Psoas muscle (tissue), 8 donors: ENCODE results near the gene TPGS1. TPM values are rescaled to one million over a fixed set of nuclear protein-coding genes. Genes with fewer than 3 reads are reported as not detected.

ENCODE experiments used
- ATAC-seq, 4 donors: fragments of 200-7000 bp; cut with Tn5 transposase; one replicate each; pipeline ENCODE4 v1.9.1; 2020; ENCODE audit warnings: moderate library complexity in 3 of 4, mild to moderate bottlenecking in 2 of 4
- DNase-seq, 2 donors: peaks; one replicate each; pipeline ENCODE4 v3.0.0-alpha.2; 2020
- H3K27ac ChIP-seq: fragments of 200-600 bp; one replicate; pipeline ENCODE4 v1.8.0; 2022
- H3K27me3 ChIP-seq, 3 donors: fragments of 200-600 bp in 1 of 3; one replicate each; pipeline versions ENCODE4 v1.6.1 to v1.8.0; 2013 to 2022; ENCODE audit warnings: low read length in 2 of 3, mild to moderate bottlenecking in 2 of 3, moderate library complexity in 1 of 3; ENCODE audit not compliant: insufficient read depth in 3 of 3
- H3K36me3 ChIP-seq, 2 donors: fragments of 200-600 bp in 1 of 2; one replicate each; pipeline versions ENCODE4 v1.6.1 to v1.8.0; 2013 to 2022; ENCODE audit warnings: low read depth in 1 of 2, mild to moderate bottlenecking in 1 of 2, moderate library complexity in 1 of 2; ENCODE audit not compliant: insufficient read depth in 1 of 2
- H3K4me1 ChIP-seq: fragments of 200-600 bp; one replicate; pipeline ENCODE4 v1.8.0; 2022
- H3K4me3 ChIP-seq: fragments of 200-600 bp; one replicate; pipeline ENCODE4 v1.8.0; 2022; ENCODE audit warnings: mild to moderate bottlenecking
- H3K9me3 ChIP-seq: fragments of 200-600 bp; one replicate; pipeline ENCODE4 v1.8.0; 2022
- WGBS, 3 donors: extraction: QIAGEN DNeasy Blood & Tissue Kit; methylation state at CpG; one replicate each; pipeline versions ENCODE4 v1.1.6 to v1.1.7; 2013; 5-methylcytosine and 5-hydroxymethylcytosine counted together
- intact Hi-C, 2 donors: fragments of 100-400 bp; cut with DNase I; formaldehyde crosslinking; loops; one replicate each; pipeline versions ENCODE4 v1.11.0 to v1.14.2; 2022
- polyA plus RNA-seq, 3 donors: library from polyadenylated mRNA; stranded (reverse); fragments of 200-250 nt; gene quantifications; one replicate each; pipeline ENCODE4 v1.2.3, GENCODE V29; 2013
- total RNA-seq, 4 donors: library from RNA; stranded (reverse); fragmentation: NEBNext Ultra II Directional in 2 of 4; extraction: Animal tissue kit (Norgen Biotek cat#: 25700) in 2 of 4; gene quantifications; one replicate each; pipeline versions ENCODE4 v1.2.1 to v1.2.4, GENCODE V29; 2021 to 2023
- TF ChIP-seq, protein P1 (sequence below): fragments of 200-600 bp; IDR thresholded peaks from one replicate; pipeline ENCODE4 v1.8.0; 2022; ENCODE audit warnings: antibody characterized with exemption
- donor health status: healthy with polysubstance abuse.
- donor health status: DM: no; HTN: no; CAD: no; lungs with moderate emphysema.
- donor health status: Bipolar disorder and iron deficiency.
- donor health status: healthy.
- donor health status: DM: yes; HTN: yes; CAD: no.
- donor health status: DM: no; HTN: no; CAD: no.
- donor health status: DM: no; HTN: no; CAD: no.
- donor health status: DM: yes; HTN: yes; CAD: no.

Gene TPGS1
- total and polyA plus RNA-seq, 7 donors: 8.9 to 16.6 (median 10.6) TPM

DNA sequence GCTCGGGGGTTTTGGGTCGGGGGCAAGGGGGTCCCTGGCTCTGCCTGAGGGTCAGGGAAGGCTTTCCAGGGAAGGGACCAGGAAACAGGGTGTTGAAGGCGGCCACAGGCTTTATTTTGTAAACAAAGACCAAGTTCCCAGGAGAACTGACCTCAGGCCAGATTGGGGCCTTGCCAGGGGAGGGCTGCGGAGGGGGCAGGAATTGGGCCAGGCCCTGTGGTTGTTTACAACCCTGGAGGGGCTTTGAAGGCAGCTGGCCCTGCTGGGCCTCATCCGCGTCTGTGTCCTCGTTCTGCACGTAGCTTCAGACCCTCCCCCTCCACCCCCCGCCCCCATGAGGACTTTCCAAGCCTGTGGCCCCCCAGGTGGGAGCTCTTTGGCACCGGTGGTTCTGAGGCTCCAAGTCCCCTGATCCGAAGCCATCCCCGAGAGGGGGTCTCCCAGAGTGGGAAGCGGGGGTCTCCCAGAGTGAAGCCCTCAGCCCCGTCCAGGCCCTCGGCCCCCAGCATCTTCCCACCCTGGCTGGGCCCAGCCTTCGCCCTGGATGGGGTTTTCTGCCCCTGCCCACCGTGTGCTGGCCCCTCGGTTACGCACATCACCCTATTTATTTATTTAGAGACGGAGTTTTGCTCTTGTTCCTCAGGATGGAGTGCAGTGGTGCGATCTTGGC is 51.6 kb downstream of the TPGS1 start:
- no peaks in the 10 kb centered on the region for H3K9me3 ChIP-seq
- TF ChIP-seq, protein P1, sequence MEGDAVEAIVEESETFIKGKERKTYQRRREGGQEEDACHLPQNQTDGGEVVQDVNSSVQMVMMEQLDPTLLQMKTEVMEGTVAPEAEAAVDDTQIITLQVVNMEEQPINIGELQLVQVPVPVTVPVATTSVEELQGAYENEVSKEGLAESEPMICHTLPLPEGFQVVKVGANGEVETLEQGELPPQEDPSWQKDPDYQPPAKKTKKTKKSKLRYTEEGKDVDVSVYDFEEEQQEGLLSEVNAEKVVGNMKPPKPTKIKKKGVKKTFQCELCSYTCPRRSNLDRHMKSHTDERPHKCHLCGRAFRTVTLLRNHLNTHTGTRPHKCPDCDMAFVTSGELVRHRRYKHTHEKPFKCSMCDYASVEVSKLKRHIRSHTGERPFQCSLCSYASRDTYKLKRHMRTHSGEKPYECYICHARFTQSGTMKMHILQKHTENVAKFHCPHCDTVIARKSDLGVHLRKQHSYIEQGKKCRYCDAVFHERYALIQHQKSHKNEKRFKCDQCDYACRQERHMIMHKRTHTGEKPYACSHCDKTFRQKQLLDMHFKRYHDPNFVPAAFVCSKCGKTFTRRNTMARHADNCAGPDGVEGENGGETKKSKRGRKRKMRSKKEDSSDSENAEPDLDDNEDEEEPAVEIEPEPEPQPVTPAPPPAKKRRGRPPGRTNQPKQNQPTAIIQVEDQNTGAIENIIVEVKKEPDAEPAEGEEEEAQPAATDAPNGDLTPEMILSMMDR: no peak
- no peaks in the 10 kb centered on the region for H3K4me1 ChIP-seq
- 43 to 47% (median 43%) methylated on average over 21 of the region's 21 CpGs for WGBS, 3 donors
- H3K36me3 ChIP-seq: no peaks in the 10 kb centered on the region
- no peak overlapping the region for H3K27ac ChIP-seq
- no peak overlapping the region for H3K4me3 ChIP-seq
- H3K27me3 ChIP-seq: peaks cover 0 to 16% (median 0%) of the 10 kb centered on the region in 3 donors
- intact Hi-C loops: no loop called here
- no peak for ATAC-seq
- no peak for DNase-seq

DNA sequence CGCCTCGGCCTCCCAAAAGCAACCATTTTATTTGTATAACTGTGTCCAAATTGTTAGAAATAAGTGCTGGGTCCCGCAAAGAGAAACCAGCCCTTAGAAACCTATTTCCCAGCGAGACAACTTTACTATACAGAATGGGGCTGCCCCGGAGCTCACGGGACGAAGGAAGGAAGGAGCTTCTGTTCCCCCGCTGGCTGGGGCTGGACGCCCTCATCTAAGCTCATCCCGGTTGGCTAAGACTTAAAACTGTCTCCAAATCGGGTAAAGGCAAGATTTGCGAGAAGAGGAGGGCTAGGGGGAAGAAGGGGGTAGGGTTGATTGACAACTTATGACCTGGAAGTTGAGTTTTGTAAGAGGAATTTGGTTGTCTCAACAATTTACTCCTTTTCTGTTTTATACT is 52.8 kb downstream of the TPGS1 start:
- intact Hi-C loops: no loop called here
- H3K4me3 ChIP-seq: no peak overlapping the region
- H3K4me1 ChIP-seq: no peaks in the 10 kb centered on the region
- no peak for DNase-seq
- no peaks in the 10 kb centered on the region for H3K36me3 ChIP-seq
- H3K27ac ChIP-seq: no peak overlapping the region
- peaks cover 0 to 16% (median 0%) of the 10 kb centered on the region in 3 donors for H3K27me3 ChIP-seq
- TF ChIP-seq, protein P1: no peak
- 75 to 78% (median 77%) methylated on average over 12 of the region's 12 CpGs for WGBS, 3 donors
- H3K9me3 ChIP-seq: no peaks in the 10 kb centered on the region
- no peak for ATAC-seq

DNA sequence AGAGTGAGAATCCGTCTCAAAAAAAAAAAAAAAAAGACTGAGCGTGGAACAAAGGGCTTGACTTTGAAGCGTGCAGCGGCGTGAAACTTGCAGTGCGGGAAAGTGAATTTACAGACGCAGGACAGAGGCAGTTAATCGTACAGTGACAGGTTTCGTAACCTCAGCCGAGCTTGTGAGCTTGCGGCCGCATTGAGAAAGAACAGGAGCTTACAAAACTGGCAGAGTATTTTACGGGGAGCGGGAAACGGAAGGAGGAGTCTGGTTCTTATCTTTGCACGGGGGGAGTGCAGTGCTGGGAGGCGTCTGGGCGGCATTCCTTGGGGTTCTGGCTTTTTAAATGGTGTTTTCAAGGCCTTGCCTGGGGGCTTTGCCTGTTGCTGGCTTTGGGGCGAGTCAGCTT is 59.1 kb downstream of the TPGS1 start:
- 49 to 54% (median 52%) methylated on average over 17 to 18 of the region's 19 CpGs for WGBS, 3 donors
- TF ChIP-seq, protein P1: no peak
- H3K27ac ChIP-seq: no peak overlapping the region
- H3K27me3 ChIP-seq: no peaks in the 10 kb centered on the region
- H3K4me1 ChIP-seq: peaks cover 5% of the 10 kb centered on the region
- H3K4me3 ChIP-seq: no peak overlapping the region
- H3K9me3 ChIP-seq: no peaks in the 10 kb centered on the region
- intact Hi-C loops: no loop called here
- ATAC-seq (no peak), DNase-seq (no peak)
- H3K36me3 ChIP-seq: no peaks in the 10 kb centered on the region

DNA sequence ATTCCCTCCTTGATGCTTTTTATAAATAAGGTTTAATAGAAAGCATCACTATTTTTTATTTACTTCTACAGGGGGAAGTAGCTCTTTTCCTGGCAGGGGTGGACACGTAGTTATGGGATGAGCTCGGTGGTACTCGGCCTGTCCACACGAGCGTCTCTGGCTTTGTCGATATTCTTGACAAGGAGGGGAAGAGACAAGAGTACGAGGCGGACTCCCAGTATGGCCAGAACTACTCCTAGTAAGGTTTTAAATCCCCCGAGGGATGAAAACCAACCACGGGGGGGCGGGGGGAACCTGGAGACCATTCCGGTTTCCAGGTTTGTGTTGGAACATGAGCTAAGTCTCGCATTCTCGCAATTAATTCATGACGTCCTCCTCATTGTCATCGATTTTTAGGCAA is 59.5 kb downstream of the TPGS1 start:
- no peak for DNase-seq
- 67 to 77% (median 72%) methylated on average over 16 of the region's 16 CpGs for WGBS, 3 donors
- ATAC-seq: no peak
- TF ChIP-seq, protein P1: no peak
- peaks cover 9% of the 10 kb centered on the region for H3K4me1 ChIP-seq
- no peaks in the 10 kb centered on the region for H3K27me3 ChIP-seq
- intact Hi-C loops: no loop called here
- no peak overlapping the region for H3K27ac ChIP-seq
- H3K36me3 ChIP-seq: no peaks in the 10 kb centered on the region
- H3K4me3 ChIP-seq: no peak overlapping the region
- no peaks in the 10 kb centered on the region for H3K9me3 ChIP-seq
